IMR-90 (cell line): Measurements from ENCODE around the gene TMEM245. TPM values are rescaled to one million over a fixed set of nuclear protein-coding genes. Genes with fewer than 3 reads are reported as not detected.

Experiments used
- ATAC-seq: fragments of 200-7000 bp; cut with Tn5 transposase; 2 replicates; pipeline ENCODE4 v1.9.1; 2020; ENCODE audit warnings: low read depth, mild to moderate bottlenecking, moderate library complexity
- BruUV-seq: library from RNA; stranded (reverse); fragments of 400-500 nt; replicated peaks from 2 replicates; lab custom pipeline; 2021; lab: Mats Ljungman, UMichigan
- CTCF ChIA-PET: fragments of 300-600 bp; formaldehyde crosslinking; extraction: SDS; loops from one replicate; lab custom pipeline; 2021; ENCODE audit warnings: antibody characterized with exemption; lab: Yijun Ruan, JAX
- POLR2A ChIA-PET: fragments of 300-600 bp; sonication (Branson Sonifier 250); formaldehyde crosslinking; loops from one replicate; lab custom pipeline; 2022; ENCODE audit warnings: antibody characterized with exemption; ENCODE audit not compliant: unreplicated experiment; lab: Charles Lee
- DNase-seq: peaks from one replicate; pipeline ENCODE4 v3.0.0; 2013
- H2AFZ ChIP-seq: replicated peaks from 2 replicates; pipeline ENCODE3; 2013; ENCODE audit warnings: low read length, mild to moderate bottlenecking; ENCODE audit not compliant: poor library complexity
- H2AK5ac ChIP-seq: 2 replicates; pipeline ENCODE4 v1.6.1; 2013; ENCODE audit warnings: low read depth, low read length, inconsistent platforms
- H2AK9ac ChIP-seq: replicated peaks from 2 replicates; pipeline ENCODE3; 2013; ENCODE audit warnings: mild to moderate bottlenecking, low read depth, low read length, moderate library complexity; ENCODE audit not compliant: poor library complexity
- H2BK120ac ChIP-seq: 2 replicates; pipeline ENCODE4 v1.6.1; 2013; ENCODE audit warnings: low read depth, low read length, inconsistent platforms
- H2BK15ac ChIP-seq: 3 replicates; pipeline ENCODE4 v1.6.1; 2013; ENCODE audit warnings: low read depth, low read length, inconsistent platforms
- H2BK20ac ChIP-seq: 2 replicates; pipeline ENCODE4 v1.6.1; 2013; ENCODE audit warnings: low read depth, mild to moderate bottlenecking, inconsistent platforms, low read length, moderate library complexity
- H2BK5ac ChIP-seq: 2 replicates; pipeline ENCODE4 v1.6.1; 2013; ENCODE audit warnings: mild to moderate bottlenecking, low read depth, low read length, inconsistent platforms; ENCODE audit not compliant: poor library complexity, severe bottlenecking
- H3K14ac ChIP-seq: replicated peaks from 2 replicates; pipeline ENCODE4 v1.6.1; 2013; ENCODE audit warnings: low read depth, low read length, inconsistent platforms
- H3K18ac ChIP-seq: 2 replicates; pipeline ENCODE4 v1.6.1; 2013; ENCODE audit warnings: low read depth, low read length, control low read depth
- H3K23ac ChIP-seq: 2 replicates; pipeline ENCODE4 v1.6.1; 2013; ENCODE audit warnings: low read depth, low read length, inconsistent platforms
- H3K27ac ChIP-seq: 2 replicates; pipeline ENCODE4 v1.5.1; 2013; ENCODE audit warnings: mild to moderate bottlenecking, control low read depth, low read length; ENCODE audit not compliant: insufficient read depth
- H3K27me3 ChIP-seq: 2 replicates; pipeline ENCODE4 v1.6.1; 2013; ENCODE audit warnings: low read length; ENCODE audit not compliant: control insufficient read depth, insufficient read depth
- H3K36me3 ChIP-seq: 2 replicates; pipeline ENCODE4 v1.6.1; 2013; ENCODE audit warnings: low read length, mixed read lengths; ENCODE audit not compliant: control insufficient read depth, insufficient read depth
- H3K4ac ChIP-seq: 2 replicates; pipeline ENCODE4 v1.6.1; 2013; ENCODE audit warnings: low read depth, low read length, inconsistent platforms
- H3K4me1 ChIP-seq: 2 replicates; pipeline ENCODE4 v1.6.1; 2013; ENCODE audit warnings: low read length, mixed read lengths; ENCODE audit not compliant: control insufficient read depth, insufficient read depth
- H3K4me2 ChIP-seq: 2 replicates; pipeline ENCODE4 v1.6.1; 2013; ENCODE audit warnings: low read depth, mild to moderate bottlenecking, control low read depth, low read length, moderate library complexity
- H3K4me3 ChIP-seq: 2 replicates; pipeline ENCODE4 v1.5.1; 2013; ENCODE audit warnings: low read depth, mild to moderate bottlenecking, control low read depth, low read length, moderate library complexity; ENCODE audit not compliant: insufficient read depth
- H3K56ac ChIP-seq: 2 replicates; pipeline ENCODE4 v1.6.1; 2013; ENCODE audit warnings: low read length, inconsistent platforms; ENCODE audit not compliant: insufficient read depth; ENCODE audit errors: extremely low read depth
- H3K79me1 ChIP-seq, 2 experiments: 2 replicates each; pipeline ENCODE4 v1.6.1; 2013; ENCODE audit warnings: low read length in 2 of 2, inconsistent platforms in 1 of 2, low read depth in 1 of 2
- H3K9ac ChIP-seq: 2 replicates; pipeline ENCODE4 v1.6.1; 2013; ENCODE audit warnings: low read depth, low read length, control low read depth
- H3K9me1 ChIP-seq: 2 replicates; pipeline ENCODE4 v1.6.1; 2013; ENCODE audit warnings: low read length, inconsistent platforms; ENCODE audit not compliant: insufficient read depth
- H3K9me3 ChIP-seq: 2 replicates; pipeline ENCODE4 v1.6.1; 2013; ENCODE audit warnings: low read length; ENCODE audit not compliant: control insufficient read depth, insufficient read depth
- H4K20me1 ChIP-seq: 2 replicates; pipeline ENCODE4 v1.6.1; 2013; ENCODE audit warnings: low read length, inconsistent platforms; ENCODE audit not compliant: insufficient read depth
- H4K5ac ChIP-seq: 2 replicates; pipeline ENCODE4 v1.6.1; 2013; ENCODE audit warnings: mild to moderate bottlenecking, low read depth, low read length, control low read depth
- H4K8ac ChIP-seq, 2 experiments: 2 replicates each; pipeline ENCODE4 v1.6.1; 2013; ENCODE audit warnings: low read depth in 2 of 2, low read length in 2 of 2, control low read depth in 1 of 2, inconsistent platforms in 1 of 2
- H4K91ac ChIP-seq: 2 replicates; pipeline ENCODE4 v1.6.1; 2013; ENCODE audit warnings: low read depth, low read length, inconsistent platforms; ENCODE audit not compliant: insufficient read depth
- CEBPB ChIP-seq: IDR thresholded peaks from 2 replicates; pipeline ENCODE4 v1.6.1; 2012; ENCODE audit warnings: low read depth, low read length, improper control_type of control experiment
- CTCF ChIP-seq: conservative IDR thresholded peaks from 2 replicates; pipeline ENCODE4 v1.5.1; 2012; ENCODE audit warnings: mild to moderate bottlenecking, low read depth, low read length, improper control_type of control experiment
- NFE2L2 ChIP-seq: fragments of 150-350 bp; IDR thresholded peaks from 2 replicates; pipeline ENCODE4 v1.6.1; 2016; ENCODE audit warnings: low read depth, mild to moderate bottlenecking, low read length
- POLR2A ChIP-seq: IDR thresholded peaks from 2 replicates; pipeline ENCODE4 v1.6.1; 2012; ENCODE audit warnings: mild to moderate bottlenecking, low read depth, low read length
- WGBS, 2 experiments: methylation state at CpG; one replicate each; pipeline versions ENCODE4 v1.1.5 to v1.1.7; 2013; ENCODE audit warnings: missing lambda C conversion rate in 2 of 2; ENCODE audit not compliant: insufficient read length in 1 of 2; ENCODE audit errors: extremely low coverage in 2 of 2; 5-methylcytosine and 5-hydroxymethylcytosine counted together
- dilution Hi-C: fragments of 300-500 bp; cut with HindIII; formaldehyde crosslinking; loops from one replicate; pipeline ENCODE4 v1.14.3; 2018; ENCODE audit warnings: low sequenced_read_pairs; ENCODE audit not compliant: unreplicated experiment
- in situ Hi-C: fragments of 300-500 bp; cut with MboI; formaldehyde crosslinking; loops from 3 replicates; pipeline ENCODE4 v1.14.3; 2019; ENCODE audit warnings: low sequenced_read_pairs, inconsistent platforms, mixed read lengths
- intact Hi-C: fragments of 100-400 bp; cut with micrococcal nuclease; formaldehyde crosslinking; loops from 2 replicates; pipeline ENCODE4 v1.10.0; 2022
- polyA plus RNA-seq, 3 experiments: library from polyadenylated mRNA; depleted of rRNA; stranded (reverse); fragments of >200 nt; gene quantifications; 2 replicates each; pipeline ENCODE4 v1.2.3, GENCODE V29; 2012; ENCODE audit warnings: low replicate concordance in 1 of 3
- total RNA-seq: library from RNA; depleted of rRNA; stranded (reverse); fragments of >200 nt; gene quantifications from 2 replicates; pipeline ENCODE4 v1.2.3, GENCODE V29; 2012
- TF ChIP-seq, protein P1 (sequence below): fragments of 150-350 bp; IDR thresholded peaks from 2 replicates; pipeline ENCODE4 v1.6.1; 2017; ENCODE audit warnings: mild to moderate bottlenecking, antibody characterized with exemption, low read length, low read depth

TMEM245 gene
- total and polyA plus RNA-seq, 2 of the 4 experiments (the other 2 are of a cell fraction) = 24.8 to 57.9 TPM

GRCh38 chr9:109124121-109124520, 4.4 kb upstream of the TMEM245 start:
- H3K36me3 ChIP-seq = no peaks in the 10 kb centered on the region
- H3K4me3 ChIP-seq = no peak overlapping the region
- H3K27ac ChIP-seq = no peak overlapping the region
- H2AFZ ChIP-seq = no peak overlapping the region
- H4K5ac ChIP-seq = no peak overlapping the region
- intact Hi-C loops = no loop called here
- no peak overlapping the region for H3K56ac ChIP-seq
- H2AK9ac ChIP-seq = no peak overlapping the region
- H4K20me1 ChIP-seq = peaks cover 2% of the 10 kb centered on the region; the same call in 1 of the 2 replicates
- DNase-seq = no peak
- no peak overlapping the region for H3K9ac ChIP-seq
- POLR2A ChIA-PET = no interaction called here
- H3K9me3 ChIP-seq = no peaks in the 10 kb centered on the region
- no peaks in the 10 kb centered on the region; the same call in 1 of the 2 replicates for H3K27me3 ChIP-seq
- TF ChIP-seq CEBPB (no peak), NFE2L2 (no peak), CTCF (no peak), POLR2A (no peak)
- TF ChIP-seq, protein P1, sequence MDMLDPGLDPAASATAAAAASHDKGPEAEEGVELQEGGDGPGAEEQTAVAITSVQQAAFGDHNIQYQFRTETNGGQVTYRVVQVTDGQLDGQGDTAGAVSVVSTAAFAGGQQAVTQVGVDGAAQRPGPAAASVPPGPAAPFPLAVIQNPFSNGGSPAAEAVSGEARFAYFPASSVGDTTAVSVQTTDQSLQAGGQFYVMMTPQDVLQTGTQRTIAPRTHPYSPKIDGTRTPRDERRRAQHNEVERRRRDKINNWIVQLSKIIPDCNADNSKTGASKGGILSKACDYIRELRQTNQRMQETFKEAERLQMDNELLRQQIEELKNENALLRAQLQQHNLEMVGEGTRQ = no peak
- no peak for ATAC-seq
- no peak overlapping the region for H2BK20ac ChIP-seq
- no peak overlapping the region for H3K14ac ChIP-seq
- WGBS, 2 experiments = no CpG with 5 or more reads among the region's 2 CpGs
- H3K4ac ChIP-seq = no peak overlapping the region
- H3K9me1 ChIP-seq = peaks cover 5% of the 10 kb centered on the region; the same call in 1 of the 2 replicates
- no peak overlapping the region for H4K91ac ChIP-seq
- H2BK5ac ChIP-seq = no peak overlapping the region
- H2BK120ac ChIP-seq = no peak overlapping the region
- no peak overlapping the region for H2BK15ac ChIP-seq
- CTCF ChIA-PET = no interaction called here
- no peak overlapping the region for H3K23ac ChIP-seq
- H3K4me1 ChIP-seq = no peaks in the 10 kb centered on the region
- H4K8ac ChIP-seq = no peak overlapping the region
- H2AK5ac ChIP-seq = no peak overlapping the region
- dilution Hi-C loops = no loop called here
- no peak overlapping the region for H3K4me2 ChIP-seq
- peaks cover 0 to 4% of the 10 kb centered on the region in 2 experiments; a peak in 1 of 4 replicates for H3K79me1 ChIP-seq
- H3K18ac ChIP-seq = no peak overlapping the region
- BruUV-seq = no TSS peak
- in situ Hi-C loops = no loop called here
